Lower leg skin (tissue), 3 donors: ENCODE data around the gene AMBRA1.

Experiments
- POLR2A ChIP-seq, 2 donors: fragments of 450-650 bp; IDR thresholded peaks; one replicate each; pipeline ENCODE4 v1.6.1; 2016 to 2017; ENCODE audit warnings: antibody characterized with exemption in 2 of 2, mild to moderate bottlenecking in 1 of 2, moderate library complexity in 1 of 2
- TF ChIP-seq, protein P1 (sequence below), 3 donors: fragments of 450-650 bp; IDR thresholded peaks; one replicate each; pipeline ENCODE4 v1.5.1; 2016; ENCODE audit warnings: antibody characterized with exemption in 3 of 3, mild to moderate bottlenecking in 3 of 3, moderate library complexity in 2 of 3

DNA sequence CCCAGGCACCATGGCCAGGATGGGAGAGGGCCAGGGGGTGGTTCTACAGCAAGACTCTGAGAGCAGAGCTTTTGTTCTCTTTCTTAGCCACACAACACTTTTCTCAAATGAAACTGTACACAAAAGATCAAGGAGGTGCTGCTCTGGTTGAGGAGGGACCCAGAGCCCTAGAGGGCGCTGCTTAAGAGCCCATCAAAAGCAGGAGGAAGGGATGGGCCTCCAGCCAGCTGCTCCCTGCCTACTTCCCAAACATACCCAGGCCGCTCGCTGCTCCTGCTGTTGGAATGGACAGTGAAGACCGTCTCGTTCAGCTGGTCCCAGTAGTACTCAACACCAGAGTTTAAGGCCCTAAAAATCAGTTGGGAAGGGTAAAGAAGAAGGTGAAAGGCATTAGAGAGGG is 183.8 kb downstream of the AMBRA1 start:
- TF ChIP-seq, protein P1, sequence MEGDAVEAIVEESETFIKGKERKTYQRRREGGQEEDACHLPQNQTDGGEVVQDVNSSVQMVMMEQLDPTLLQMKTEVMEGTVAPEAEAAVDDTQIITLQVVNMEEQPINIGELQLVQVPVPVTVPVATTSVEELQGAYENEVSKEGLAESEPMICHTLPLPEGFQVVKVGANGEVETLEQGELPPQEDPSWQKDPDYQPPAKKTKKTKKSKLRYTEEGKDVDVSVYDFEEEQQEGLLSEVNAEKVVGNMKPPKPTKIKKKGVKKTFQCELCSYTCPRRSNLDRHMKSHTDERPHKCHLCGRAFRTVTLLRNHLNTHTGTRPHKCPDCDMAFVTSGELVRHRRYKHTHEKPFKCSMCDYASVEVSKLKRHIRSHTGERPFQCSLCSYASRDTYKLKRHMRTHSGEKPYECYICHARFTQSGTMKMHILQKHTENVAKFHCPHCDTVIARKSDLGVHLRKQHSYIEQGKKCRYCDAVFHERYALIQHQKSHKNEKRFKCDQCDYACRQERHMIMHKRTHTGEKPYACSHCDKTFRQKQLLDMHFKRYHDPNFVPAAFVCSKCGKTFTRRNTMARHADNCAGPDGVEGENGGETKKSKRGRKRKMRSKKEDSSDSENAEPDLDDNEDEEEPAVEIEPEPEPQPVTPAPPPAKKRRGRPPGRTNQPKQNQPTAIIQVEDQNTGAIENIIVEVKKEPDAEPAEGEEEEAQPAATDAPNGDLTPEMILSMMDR (IDR thresholded peaks at IDR 0.05), result no peak
- no peak for TF ChIP-seq POLR2A (IDR thresholded peaks at IDR 0.05)
